ENCODE data around the gene CTRL. TPM values are rescaled to one million over a fixed set of nuclear protein-coding genes. Genes with fewer than 3 reads are reported as not detected.
A peak's percentile ranks its signal among the peaks of the same experiment; 100 is the strongest.

CTRL gene
- total and polyA plus RNA-seq, 12 donors, result 0.39 to 2.0 (median 0.84) TPM

DNA sequence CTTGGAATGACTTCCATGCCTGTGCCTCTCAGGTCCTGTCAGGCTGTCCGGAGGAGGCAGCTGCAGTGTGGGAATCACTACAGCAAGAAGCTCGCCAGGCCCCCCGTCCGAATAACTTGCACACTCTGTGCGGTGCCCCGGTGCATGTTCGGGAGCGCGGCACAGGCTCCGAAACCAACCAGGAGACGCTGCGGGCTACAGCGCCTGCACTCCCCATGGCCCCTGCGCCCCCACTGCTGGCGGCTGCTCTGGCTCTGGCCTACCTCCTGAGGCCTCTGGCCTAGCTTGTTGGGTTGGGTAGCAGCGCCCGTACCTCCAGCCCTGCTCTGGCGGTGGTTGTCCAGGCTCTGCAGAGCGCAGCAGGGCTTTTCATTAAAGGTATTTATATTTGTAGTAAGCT, 45.7 kb downstream of the CTRL start:
- Histone ChIP-seq H3K27ac (no peak overlapping the region), H3K4me3 (no peak overlapping the region), H3K4me1 (peaks cover 13 to 42% (median 24%) of the 10 kb centered on the region in 9 donors), H3K36me3 (peaks cover 0 to 60% (median 31%) of the 10 kb centered on the region in 9 donors), H3K27me3 (no peaks in the 10 kb centered on the region), H3K9me3 (no peaks in the 10 kb centered on the region)
- no peak for TF ChIP-seq CTCF (IDR thresholded peaks at IDR 0.05)
- DNase-seq (no peak), ATAC-seq (no peak)
- 94 to 98% methylated on average over 19 of the region's 19 CpGs for WGBS, 2 donors
- intact Hi-C loops (cut with DNase I), result loop anchor here in 3 of 10 donors (2.0 to 5.0 kb wide), 3 partner anchors 41 to 157 kb away; no protein-coding TSS in a partner anchor

DNA sequence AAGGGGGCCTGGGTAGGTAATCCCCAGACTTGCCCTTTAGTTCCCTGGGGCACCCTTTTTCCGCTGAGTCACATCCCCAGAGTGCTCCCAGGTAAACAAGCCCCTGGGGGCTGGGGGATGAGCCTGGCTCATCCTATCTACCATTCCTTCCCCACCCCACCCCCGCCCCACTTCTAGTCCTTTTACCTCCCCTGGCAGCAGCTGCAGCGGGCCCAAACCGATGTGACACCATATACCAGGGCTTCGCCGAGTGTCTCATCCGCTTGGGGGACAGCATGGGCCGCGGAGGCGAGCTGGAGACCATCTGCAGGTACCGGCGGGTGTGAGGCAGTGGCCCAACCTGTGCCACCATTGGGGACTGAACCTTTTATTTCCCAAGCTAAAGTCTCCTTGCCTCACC, 46.1 kb downstream of the CTRL start:
- Histone ChIP-seq H3K4me3 (no peak overlapping the region), H3K27me3 (no peaks in the 10 kb centered on the region), H3K36me3 (peaks cover 0 to 64% (median 36%) of the 10 kb centered on the region in 9 donors), H3K9me3 (no peaks in the 10 kb centered on the region), H3K4me1 (peaks cover 13 to 47% (median 24%) of the 10 kb centered on the region in 9 donors), H3K27ac (peak overlapping the region in 3 of 10 donors; percentile 65 to 91 (median 80))
- intact Hi-C loops (cut with DNase I), result loop anchor here in 3 of 10 donors (2.0 to 5.0 kb wide), 3 partner anchors 42 to 157 kb away; no protein-coding TSS in a partner anchor
- TF ChIP-seq CTCF (IDR thresholded peaks at IDR 0.05), result no peak
- ATAC-seq, result no peak
- no peak for DNase-seq
- 92 to 97% methylated on average over 12 of the region's 12 CpGs for WGBS, 2 donors

GRCh38 chr16:67884684-67885083, 47.0 kb downstream of the CTRL start, which contains the start of gene NRN1L:
Gene NRN1L (plus strand): TSS chr16:67884885. CDS start chr16:67884904, 19 bp downstream.
- Histone ChIP-seq H3K36me3 (peaks cover 0 to 73% (median 44%) of the 10 kb centered on the region in 9 donors), H3K27me3 (no peaks in the 10 kb centered on the region), H3K9me3 (no peaks in the 10 kb centered on the region), H3K4me3 (peak within 1 kb of the TSS in 1 of 10 donors; percentile 9), H3K27ac (peak within 1 kb of the TSS in 7 of 10 donors; percentile 46 to 91 (median 80)), H3K4me1 (peaks cover 19 to 54% (median 25%) of the 10 kb centered on the region in 9 donors)
- ATAC-seq (peak; percentile 64 to 87 (median 82)), DNase-seq (peak; percentile 91 to 92)
- 21 to 39% methylated on average over 22 of the region's 22 CpGs for WGBS, 2 donors
- no peak for TF ChIP-seq CTCF (IDR thresholded peaks at IDR 0.05)
- intact Hi-C loops (cut with DNase I), result loop anchor here (2.0 to 5.0 kb wide), 6 partner anchors 33 to 158 kb away; partner anchors contain the start of genes DDX28 (in 1 of the 10) and DUS2 (in 1 of the 10)

GRCh38 chr16:67883872-67884261, 47.8 kb downstream of the CTRL start:
- intact Hi-C loops (cut with DNase I), result loop anchor here in 9 of 10 donors (2.0 to 5.0 kb wide), 6 partner anchors 33 to 159 kb away; partner anchors contain the start of genes DDX28 (in 1 of the 9) and DUS2 (in 1 of the 9)
- 60 to 67% methylated on average over 11 of the region's 11 CpGs for WGBS, 2 donors

More at GRCh38 chr16:67883872-67884261, 47.8 kb downstream of the CTRL start:
- Histone ChIP-seq H3K36me3 (peaks cover 0 to 81% (median 52%) of the 10 kb centered on the region in 9 donors), H3K27ac (peak overlapping the region in 7 of 10 donors; percentile 18 to 91 (median 80)), H3K9me3 (no peaks in the 10 kb centered on the region), H3K4me3 (no peak overlapping the region), H3K4me1 (peaks cover 19 to 55% (median 25%) of the 10 kb centered on the region in 9 donors), H3K27me3 (no peaks in the 10 kb centered on the region)
- peak in 7 of 8 donors; percentile 27 to 75 (median 48) for ATAC-seq
- peak; percentile 17 to 91 (median 87) for TF ChIP-seq CTCF (IDR thresholded peaks at IDR 0.05)
- peak; percentile 36 to 70 for DNase-seq

Measured in heart right ventricle (tissue), 16 donors.